Esophagus squamous epithelium (tissue), 5 donors: ENCODE measurements around the gene CDC27. TPM values are rescaled to one million over a fixed set of nuclear protein-coding genes. Genes with fewer than 3 reads are reported as not detected.

Experiments used
- DNase-seq: peaks from one replicate; lab custom pipeline; 2025; lab: John Stamatoyannopoulos, UW
- H3K27ac ChIP-seq, 4 donors: fragments of 200-600 bp; sonication (generic); one replicate each; pipeline ENCODE4 v1.5.1; 2016 to 2019; ENCODE audit warnings: mild to moderate bottlenecking in 1 of 4
- H3K27me3 ChIP-seq, 4 donors: fragments of 200-600 bp; sonication (generic); 1 replicate in 3 of 4; 2 replicates in 1 of 4; pipeline versions ENCODE4 v1.5.1 to v1.6.0; 2017 to 2021; ENCODE audit warnings: antibody characterized with exemption in 1 of 4
- H3K36me3 ChIP-seq, 3 donors: fragments of 200-600 bp; sonication (generic); one replicate each; pipeline ENCODE4 v1.5.1; 2016 to 2019
- H3K4me1 ChIP-seq, 3 donors: fragments of 200-600 bp; sonication (generic); one replicate each; pipeline ENCODE4 v1.5.1; 2017 to 2019
- H3K4me3 ChIP-seq, 4 donors: fragments of 200-600 bp; sonication (generic); 1 replicate in 3 of 4; 2 replicates in 1 of 4; pipeline ENCODE4 v1.5.1; 2016 to 2019; ENCODE audit warnings: mild to moderate bottlenecking in 2 of 4, moderate library complexity in 1 of 4
- H3K9me3 ChIP-seq, 3 donors: fragments of 200-600 bp; sonication (generic); one replicate each; pipeline ENCODE4 v1.5.1; 2016 to 2019
- CTCF ChIP-seq, 6 experiments: fragments of 450-650 bp in 4 of 6; fragments of 200-600 bp in 2 of 6; sonication (generic) in 2 of 6; IDR thresholded peaks; one replicate each; pipeline ENCODE4 v1.5.1; 2016 to 2019; ENCODE audit warnings: antibody characterized with exemption in 6 of 6, mild to moderate bottlenecking in 4 of 6, moderate library complexity in 4 of 6
- POLR2A ChIP-seq, 4 donors: fragments of 450-650 bp; IDR thresholded peaks; one replicate each; pipeline ENCODE4 v1.6.1; 2017; ENCODE audit warnings: antibody characterized with exemption in 4 of 4, mild to moderate bottlenecking in 4 of 4, moderate library complexity in 3 of 4
- WGBS, 2 donors: methylation state at CpG; one replicate each; pipeline ENCODE4 v1.1.5; 2018; 5-methylcytosine and 5-hydroxymethylcytosine counted together
- intact Hi-C: fragments of 100-400 bp; cut with DNase I; formaldehyde crosslinking; loops from one replicate; pipeline ENCODE4 v1.15.0; 2022
- total RNA-seq, 4 donors: library from RNA; depleted of rRNA; stranded (reverse); fragments of >200 nt; gene quantifications; one replicate each; pipeline ENCODE4 v1.1.0, GENCODE V29; 2016
- donor health status: DM: yes; HTN: yes; CAD: no.

The CDC27 gene
- total RNA-seq, 4 donors from 2014 or later = 26.4 to 45.9 (median 38.3) TPM

DNA sequence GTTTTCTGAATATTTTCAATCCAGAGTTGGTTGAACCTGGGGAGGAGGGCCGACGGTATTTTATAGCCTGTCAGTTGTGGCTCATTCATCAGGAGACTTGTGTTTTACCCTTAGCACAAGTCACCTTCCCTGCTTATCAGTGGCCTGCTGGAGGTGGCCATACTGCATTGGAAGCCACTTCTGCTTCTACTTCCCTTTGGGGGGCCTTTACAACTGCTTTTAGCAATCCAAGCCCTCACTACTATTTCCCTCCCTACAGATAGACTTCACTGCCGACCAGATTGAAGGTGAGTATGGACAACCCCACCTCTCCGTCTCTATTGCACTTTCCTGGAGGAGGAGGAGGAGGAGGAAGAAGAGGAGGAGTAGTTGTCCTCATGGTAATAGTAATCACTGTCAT is 24.4 kb upstream of the CDC27 start:
- H3K4me1 ChIP-seq = no peaks in the 10 kb centered on the region
- WGBS, 2 donors = 82 to 85% methylated on average over 4 of the region's 4 CpGs
- no peaks in the 10 kb centered on the region for H3K9me3 ChIP-seq
- no peak for TF ChIP-seq CTCF (IDR thresholded peaks at IDR 0.05)
- no peak for TF ChIP-seq POLR2A (IDR thresholded peaks at IDR 0.05)
- no peak for DNase-seq
- H3K4me3 ChIP-seq = no peak overlapping the region
- H3K27me3 ChIP-seq = no peaks in the 10 kb centered on the region
- intact Hi-C loops = no loop called here
- H3K36me3 ChIP-seq = no peaks in the 10 kb centered on the region
- no peak overlapping the region for H3K27ac ChIP-seq

- Histone ChIP-seq H3K36me3 (no peaks in the 10 kb centered on the region), H3K27me3 (no peaks in the 10 kb centered on the region), H3K9me3 (no peaks in the 10 kb centered on the region), H3K4me1 (no peaks in the 10 kb centered on the region), H3K27ac (no peak overlapping the region), H3K4me3 (no peak overlapping the region)
- WGBS, 2 donors = 40 to 66% methylated on average over 2 of the region's 2 CpGs
- no peak for DNase-seq
- TF ChIP-seq POLR2A (IDR thresholded peaks at IDR 0.05) (no peak), CTCF (IDR thresholded peaks at IDR 0.05) (no peak)
- intact Hi-C loops = no loop called here
Measured at GRCh38 chr17:47212458-47212857, 23.4 kb upstream of the CDC27 start.

- no peak for TF ChIP-seq CTCF (IDR thresholded peaks at IDR 0.05)
- TF ChIP-seq POLR2A (IDR thresholded peaks at IDR 0.05) = no peak
- H3K4me1 ChIP-seq = peaks cover 0 to 6% (median under 1%) of the 10 kb centered on the region in 3 donors
- H3K4me3 ChIP-seq = no peak overlapping the region
- DNase-seq = no peak
- H3K27ac ChIP-seq = no peak overlapping the region
- intact Hi-C loops = no loop called here
- H3K27me3 ChIP-seq = no peaks in the 10 kb centered on the region
- no peaks in the 10 kb centered on the region for H3K36me3 ChIP-seq
- H3K9me3 ChIP-seq = no peaks in the 10 kb centered on the region
- 90 to 92% methylated on average over 2 of the region's 2 CpGs for WGBS, 2 donors
Measured at GRCh38 chr17:47210779-47211178, 21.7 kb upstream of the CDC27 start.

GRCh38 chr17:47210105-47210504 is 21.0 kb upstream of the CDC27 start:
- H3K9me3 ChIP-seq = no peaks in the 10 kb centered on the region
- H3K27ac ChIP-seq = no peak overlapping the region
- H3K36me3 ChIP-seq = no peaks in the 10 kb centered on the region
- TF ChIP-seq CTCF (IDR thresholded peaks at IDR 0.05) (no peak), POLR2A (IDR thresholded peaks at IDR 0.05) (no peak)
- no peak for DNase-seq
- no peak overlapping the region for H3K4me3 ChIP-seq
- H3K4me1 ChIP-seq = peaks cover 0 to 13% (median 4%) of the 10 kb centered on the region in 3 donors
- intact Hi-C loops = no loop called here
- H3K27me3 ChIP-seq = no peaks in the 10 kb centered on the region
- 61 to 65% methylated on average over 3 of the region's 3 CpGs for WGBS, 2 donors

DNA sequence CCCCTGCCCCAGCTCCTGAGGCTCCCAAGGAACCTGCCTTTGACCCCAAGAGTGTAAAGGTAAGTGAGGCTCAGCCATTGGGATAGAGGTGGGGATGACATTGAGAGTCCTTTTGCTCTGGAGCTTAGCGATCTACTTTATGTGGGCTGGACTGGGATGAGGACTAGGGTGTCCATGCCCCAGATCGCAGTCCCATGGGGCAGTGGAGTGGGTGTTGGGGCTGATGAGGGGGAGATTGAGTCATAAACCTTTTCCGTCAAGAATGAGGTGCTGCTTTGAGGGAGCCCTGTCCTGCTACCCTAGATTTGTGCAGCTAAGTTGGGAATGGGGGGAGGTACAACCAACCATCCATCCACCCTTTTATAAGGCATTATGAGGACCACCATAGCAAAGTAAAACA is 20.4 kb upstream of the CDC27 start:
- no peaks in the 10 kb centered on the region for H3K9me3 ChIP-seq
- peaks cover 0 to 19% (median 6%) of the 10 kb centered on the region in 3 donors for H3K4me1 ChIP-seq
- no peak overlapping the region for H3K27ac ChIP-seq
- no peaks in the 10 kb centered on the region for H3K36me3 ChIP-seq
- intact Hi-C loops = no loop called here
- DNase-seq = no peak
- TF ChIP-seq POLR2A (IDR thresholded peaks at IDR 0.05) (no peak), CTCF (IDR thresholded peaks at IDR 0.05) (no peak)
- no peaks in the 10 kb centered on the region for H3K27me3 ChIP-seq
- no peak overlapping the region for H3K4me3 ChIP-seq
- WGBS, 2 donors = 92 to 100% methylated on average over 3 of the region's 3 CpGs
